ENCODE measurements around the gene CEBPE.

The CEBPE gene

DNA sequence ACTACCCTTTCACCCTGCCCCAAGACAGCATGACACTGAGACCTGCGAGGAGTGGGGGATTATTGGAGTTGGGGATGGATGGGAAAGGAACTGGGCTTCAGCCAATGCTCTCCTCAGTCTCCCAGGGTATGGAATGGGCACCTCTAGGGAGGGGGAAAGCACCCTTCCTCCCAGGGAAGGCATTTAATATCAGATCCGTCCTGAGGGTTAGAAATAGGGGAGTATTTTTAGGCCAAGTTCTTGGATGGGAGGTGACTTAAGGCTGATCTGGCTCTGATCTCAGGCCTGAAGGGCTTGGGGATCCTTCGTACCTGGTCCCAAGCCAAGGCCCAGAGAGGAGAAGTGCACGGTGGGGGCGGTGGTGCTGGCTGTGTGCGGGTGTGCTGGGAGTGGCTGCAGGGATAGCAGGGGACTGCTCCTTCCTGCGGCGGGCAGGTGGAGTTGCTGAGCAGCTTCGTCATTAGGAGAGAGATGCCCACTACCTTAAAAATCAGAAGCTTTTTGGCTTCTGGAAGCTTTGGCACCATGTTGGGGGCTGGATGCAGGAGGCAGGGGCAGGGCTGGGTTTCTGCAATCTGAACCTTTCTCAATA lies 7.0 kb upstream of the CEBPE start:
- no peaks in the 10 kb centered on the region for H3K36me3 ChIP-seq (ENCODE audit: control insufficient read depth, insufficient read depth, low read length)
- H3K9ac ChIP-seq, result no peak overlapping the region
- peak overlapping the region; percentile 100 for H3K27ac ChIP-seq

DNA sequence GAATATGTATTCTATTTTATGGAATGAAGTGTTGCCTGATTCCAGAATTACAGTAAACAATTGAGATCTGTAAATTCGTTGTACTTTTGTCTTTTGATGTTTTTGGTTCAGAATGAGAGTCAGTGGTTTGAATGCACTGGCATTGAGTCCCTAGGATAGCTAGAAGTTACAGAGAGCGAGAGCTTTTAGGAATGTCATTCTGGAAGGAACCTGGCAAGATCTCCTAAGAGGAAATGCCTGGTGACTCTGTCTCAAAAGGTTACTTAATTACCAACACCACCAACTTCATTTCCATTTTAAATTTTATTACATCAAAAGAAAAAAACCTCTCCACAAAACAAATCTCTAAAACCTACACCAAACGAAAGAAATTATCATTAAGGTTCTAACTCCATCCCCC lies 6.0 kb upstream of the CEBPE start:
- no peaks in the 10 kb centered on the region for H3K36me3 ChIP-seq (ENCODE audit: control insufficient read depth, insufficient read depth, low read length)
- H3K4me3 ChIP-seq (ENCODE audit: low read depth, low read length), result no peak overlapping the region
- H3K27ac ChIP-seq, result peak overlapping the region; percentile 100
- no peaks in the 10 kb centered on the region for H3K27me3 ChIP-seq (ENCODE audit: control insufficient read depth, insufficient read depth, low read length)
- H3K4me2 ChIP-seq (ENCODE audit: low read length), result no peak overlapping the region
- TF ChIP-seq, protein P1, sequence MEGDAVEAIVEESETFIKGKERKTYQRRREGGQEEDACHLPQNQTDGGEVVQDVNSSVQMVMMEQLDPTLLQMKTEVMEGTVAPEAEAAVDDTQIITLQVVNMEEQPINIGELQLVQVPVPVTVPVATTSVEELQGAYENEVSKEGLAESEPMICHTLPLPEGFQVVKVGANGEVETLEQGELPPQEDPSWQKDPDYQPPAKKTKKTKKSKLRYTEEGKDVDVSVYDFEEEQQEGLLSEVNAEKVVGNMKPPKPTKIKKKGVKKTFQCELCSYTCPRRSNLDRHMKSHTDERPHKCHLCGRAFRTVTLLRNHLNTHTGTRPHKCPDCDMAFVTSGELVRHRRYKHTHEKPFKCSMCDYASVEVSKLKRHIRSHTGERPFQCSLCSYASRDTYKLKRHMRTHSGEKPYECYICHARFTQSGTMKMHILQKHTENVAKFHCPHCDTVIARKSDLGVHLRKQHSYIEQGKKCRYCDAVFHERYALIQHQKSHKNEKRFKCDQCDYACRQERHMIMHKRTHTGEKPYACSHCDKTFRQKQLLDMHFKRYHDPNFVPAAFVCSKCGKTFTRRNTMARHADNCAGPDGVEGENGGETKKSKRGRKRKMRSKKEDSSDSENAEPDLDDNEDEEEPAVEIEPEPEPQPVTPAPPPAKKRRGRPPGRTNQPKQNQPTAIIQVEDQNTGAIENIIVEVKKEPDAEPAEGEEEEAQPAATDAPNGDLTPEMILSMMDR (IDR thresholded peaks at IDR 0.05), result no peak
- no peak overlapping the region for H3K9ac ChIP-seq
- no peaks in the 10 kb centered on the region for H3K9me3 ChIP-seq (ENCODE audit: control insufficient read depth, low read length)
- H3K4me1 ChIP-seq, result peaks cover 72% of the 10 kb centered on the region
- no peak overlapping the region for H2AFZ ChIP-seq
- peaks cover 4% of the 10 kb centered on the region for H3K79me2 ChIP-seq

More for the DNA sequence above, 7.0 kb upstream of the CEBPE start:
- TF ChIP-seq, protein P1 (IDR thresholded peaks at IDR 0.05), result no peak
- H3K27me3 ChIP-seq (ENCODE audit: control insufficient read depth, insufficient read depth, low read length), result no peaks in the 10 kb centered on the region
- no peak overlapping the region for H3K4me2 ChIP-seq (ENCODE audit: low read length)
- peak overlapping the region; percentile 20 for H2AFZ ChIP-seq
- H3K79me2 ChIP-seq, result peaks cover 4% of the 10 kb centered on the region
- H3K4me1 ChIP-seq, result peaks cover 77% of the 10 kb centered on the region
- H3K9me3 ChIP-seq (ENCODE audit: control insufficient read depth, low read length), result no peaks in the 10 kb centered on the region
- H3K4me3 ChIP-seq (ENCODE audit: low read depth, low read length), result no peak overlapping the region

DNA sequence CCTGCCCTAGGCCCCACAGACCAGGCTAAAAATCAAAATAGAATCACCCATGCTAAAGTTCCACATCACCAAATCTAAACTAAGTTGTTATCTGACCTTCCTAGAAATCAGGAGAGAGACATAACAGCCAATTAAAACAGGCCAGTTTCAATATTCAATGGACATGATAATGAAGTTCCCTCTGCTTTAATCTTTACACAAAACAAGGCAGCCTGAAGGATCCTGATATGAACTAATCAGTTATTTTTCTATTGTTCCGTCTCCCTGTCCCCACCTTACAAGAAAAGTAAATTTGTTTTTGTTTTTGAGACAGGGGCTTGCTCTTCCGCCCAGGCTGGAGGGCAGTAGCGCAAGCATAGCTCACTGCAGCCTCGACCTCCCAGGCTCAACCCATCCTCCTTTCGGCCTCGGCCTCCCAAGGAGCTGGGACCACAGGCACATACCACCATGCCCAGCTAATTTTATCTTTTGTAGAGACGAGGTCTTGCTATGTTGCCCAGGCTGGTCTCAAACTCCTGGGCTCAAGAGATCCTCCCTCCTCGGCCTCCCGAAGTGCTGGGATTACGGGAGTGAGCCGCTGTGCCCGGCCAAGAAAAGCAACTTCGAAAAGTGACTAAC lies 5.4 kb upstream of the CEBPE start:
- Histone ChIP-seq H2AFZ (no peak overlapping the region), H3K4me3 (ENCODE audit: low read depth, low read length) (no peak overlapping the region), H3K9me3 (ENCODE audit: control insufficient read depth, low read length) (no peaks in the 10 kb centered on the region), H3K4me2 (ENCODE audit: low read length) (no peak overlapping the region), H3K27ac (peak overlapping the region; percentile 100), H3K79me2 (peaks cover 4% of the 10 kb centered on the region), H3K36me3 (ENCODE audit: control insufficient read depth, insufficient read depth, low read length) (no peaks in the 10 kb centered on the region), H3K9ac (no peak overlapping the region), H3K27me3 (ENCODE audit: control insufficient read depth, insufficient read depth, low read length) (no peaks in the 10 kb centered on the region), H3K4me1 (peaks cover 67% of the 10 kb centered on the region)
- TF ChIP-seq, protein P1 (IDR thresholded peaks at IDR 0.05), result no peak

DNA sequence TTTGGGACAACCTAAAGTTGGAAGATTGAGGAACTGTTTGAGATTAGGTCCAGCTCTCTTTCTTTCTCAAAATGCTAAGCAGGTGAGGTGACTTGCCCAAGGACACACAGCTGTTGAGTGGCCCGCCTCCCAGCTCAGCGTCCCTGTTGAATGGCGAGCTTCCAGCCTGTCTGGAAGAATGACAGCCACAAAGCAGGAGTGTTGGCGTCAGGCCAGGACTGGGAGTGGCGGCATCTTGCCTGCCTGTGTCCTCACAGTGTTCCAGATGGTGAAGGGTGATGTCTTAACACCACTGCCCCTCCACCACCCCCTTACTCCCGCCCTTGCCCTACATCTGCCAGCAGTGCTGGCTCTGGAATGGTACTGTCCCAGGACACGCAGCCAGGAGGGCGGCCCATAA lies 4.4 kb upstream of the CEBPE start:
- H3K27ac ChIP-seq, result peak overlapping the region; percentile 100

More for the DNA sequence above, 4.4 kb upstream of the CEBPE start:
- no peaks in the 10 kb centered on the region for H3K9me3 ChIP-seq (ENCODE audit: control insufficient read depth, low read length)
- TF ChIP-seq, protein P1 (IDR thresholded peaks at IDR 0.05), result no peak
- H3K4me1 ChIP-seq, result peaks cover 60% of the 10 kb centered on the region
- H3K36me3 ChIP-seq (ENCODE audit: control insufficient read depth, insufficient read depth, low read length), result no peaks in the 10 kb centered on the region
- H3K4me2 ChIP-seq (ENCODE audit: low read length), result no peak overlapping the region
- H2AFZ ChIP-seq, result no peak overlapping the region
- H3K4me3 ChIP-seq (ENCODE audit: low read depth, low read length), result no peak overlapping the region
- no peaks in the 10 kb centered on the region for H3K27me3 ChIP-seq (ENCODE audit: control insufficient read depth, insufficient read depth, low read length)
- no peak overlapping the region for H3K9ac ChIP-seq
- no peaks in the 10 kb centered on the region for H3K79me2 ChIP-seq

Data from parathyroid adenoma (tissue), 2 donors.